Psoas muscle (tissue), 8 donors: ENCODE measurements around the gene SLC39A11. TPM values are rescaled to one million over a fixed set of nuclear protein-coding genes. Genes with fewer than 3 reads are reported as not detected.

Experiments
- ATAC-seq, 4 donors: fragments of 200-7000 bp; cut with Tn5 transposase; one replicate each; pipeline ENCODE4 v1.9.1; 2020; ENCODE audit warnings: moderate library complexity in 3 of 4, mild to moderate bottlenecking in 2 of 4
- DNase-seq, 2 donors: peaks; one replicate each; pipeline ENCODE4 v3.0.0-alpha.2; 2020
- H3K27ac ChIP-seq: fragments of 200-600 bp; one replicate; pipeline ENCODE4 v1.8.0; 2022
- H3K27me3 ChIP-seq, 3 donors: fragments of 200-600 bp in 1 of 3; one replicate each; pipeline versions ENCODE4 v1.6.1 to v1.8.0; 2013 to 2022; ENCODE audit warnings: low read length in 2 of 3, mild to moderate bottlenecking in 2 of 3, moderate library complexity in 1 of 3; ENCODE audit not compliant: insufficient read depth in 3 of 3
- H3K36me3 ChIP-seq, 2 donors: fragments of 200-600 bp in 1 of 2; one replicate each; pipeline versions ENCODE4 v1.6.1 to v1.8.0; 2013 to 2022; ENCODE audit warnings: low read depth in 1 of 2, mild to moderate bottlenecking in 1 of 2, moderate library complexity in 1 of 2; ENCODE audit not compliant: insufficient read depth in 1 of 2
- H3K4me1 ChIP-seq: fragments of 200-600 bp; one replicate; pipeline ENCODE4 v1.8.0; 2022
- H3K4me3 ChIP-seq: fragments of 200-600 bp; one replicate; pipeline ENCODE4 v1.8.0; 2022; ENCODE audit warnings: mild to moderate bottlenecking
- H3K9me3 ChIP-seq: fragments of 200-600 bp; one replicate; pipeline ENCODE4 v1.8.0; 2022
- CTCF ChIP-seq: fragments of 200-600 bp; IDR thresholded peaks from one replicate; pipeline ENCODE4 v1.8.0; 2022; ENCODE audit warnings: antibody characterized with exemption
- WGBS, 3 donors: extraction: QIAGEN DNeasy Blood & Tissue Kit; methylation state at CpG; one replicate each; pipeline versions ENCODE4 v1.1.6 to v1.1.7; 2013; 5-methylcytosine and 5-hydroxymethylcytosine counted together
- intact Hi-C, 2 donors: fragments of 100-400 bp; cut with DNase I; formaldehyde crosslinking; loops; one replicate each; pipeline versions ENCODE4 v1.11.0 to v1.14.2; 2022
- polyA plus RNA-seq, 3 donors: library from polyadenylated mRNA; stranded (reverse); fragments of 200-250 nt; gene quantifications; one replicate each; pipeline ENCODE4 v1.2.3, GENCODE V29; 2013
- total RNA-seq, 4 donors: library from RNA; stranded (reverse); fragmentation: NEBNext Ultra II Directional in 2 of 4; extraction: Animal tissue kit (Norgen Biotek cat#: 25700) in 2 of 4; gene quantifications; one replicate each; pipeline versions ENCODE4 v1.2.1 to v1.2.4, GENCODE V29; 2021 to 2023
- donor health status: healthy with polysubstance abuse.
- donor health status: DM: no; HTN: no; CAD: no; lungs with moderate emphysema.
- donor health status: Bipolar disorder and iron deficiency.
- donor health status: healthy.
- donor health status: DM: yes; HTN: yes; CAD: no.
- donor health status: DM: no; HTN: no; CAD: no.
- donor health status: DM: no; HTN: no; CAD: no.
- donor health status: DM: yes; HTN: yes; CAD: no.

The SLC39A11 gene
- total and polyA plus RNA-seq, 7 donors = 1.6 to 9.7 (median 7.9) TPM

DNA sequence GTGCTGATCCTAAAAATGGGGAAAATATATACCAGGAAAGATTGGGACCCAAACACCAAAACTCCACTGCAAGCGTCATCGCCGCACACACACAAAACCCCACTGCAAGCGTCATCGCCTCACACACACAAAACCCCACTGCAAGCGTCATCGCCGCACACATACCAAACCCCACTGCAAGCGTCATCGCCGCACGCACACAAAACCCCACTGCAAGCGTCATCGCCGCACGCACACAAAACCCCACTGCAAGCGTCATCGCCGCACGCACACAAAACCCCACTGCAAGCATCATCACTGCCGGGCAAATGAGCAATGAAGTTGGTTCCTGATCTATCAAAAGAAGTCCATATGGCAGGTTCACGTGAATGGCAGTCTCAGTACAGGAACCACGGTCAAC, 144.4 kb downstream of the SLC39A11 start:
- ATAC-seq = no peak
- Histone ChIP-seq H3K9me3 (no peaks in the 10 kb centered on the region), H3K27ac (no peak overlapping the region), H3K4me1 (no peaks in the 10 kb centered on the region), H3K4me3 (no peak overlapping the region), H3K27me3 (no peaks in the 10 kb centered on the region), H3K36me3 (peaks cover 0 to 5% of the 10 kb centered on the region in 2 donors)
- 97% methylated on average over 23 of the region's 23 CpGs for WGBS, 3 donors
- intact Hi-C loops = no loop called here
- TF ChIP-seq CTCF = no peak
- no peak for DNase-seq

GRCh38 chr17:72947475-72947874, 145.0 kb downstream of the SLC39A11 start:
- ATAC-seq (no peak), DNase-seq (no peak)
- TF ChIP-seq CTCF = no peak
- Histone ChIP-seq H3K4me3 (no peak overlapping the region), H3K4me1 (no peaks in the 10 kb centered on the region), H3K36me3 (peaks cover 0 to 5% of the 10 kb centered on the region in 2 donors), H3K27ac (no peak overlapping the region), H3K27me3 (no peaks in the 10 kb centered on the region), H3K9me3 (no peaks in the 10 kb centered on the region)
- intact Hi-C loops = no loop called here
- 91 to 95% (median 94%) methylated on average over 10 of the region's 10 CpGs for WGBS, 3 donors

DNA sequence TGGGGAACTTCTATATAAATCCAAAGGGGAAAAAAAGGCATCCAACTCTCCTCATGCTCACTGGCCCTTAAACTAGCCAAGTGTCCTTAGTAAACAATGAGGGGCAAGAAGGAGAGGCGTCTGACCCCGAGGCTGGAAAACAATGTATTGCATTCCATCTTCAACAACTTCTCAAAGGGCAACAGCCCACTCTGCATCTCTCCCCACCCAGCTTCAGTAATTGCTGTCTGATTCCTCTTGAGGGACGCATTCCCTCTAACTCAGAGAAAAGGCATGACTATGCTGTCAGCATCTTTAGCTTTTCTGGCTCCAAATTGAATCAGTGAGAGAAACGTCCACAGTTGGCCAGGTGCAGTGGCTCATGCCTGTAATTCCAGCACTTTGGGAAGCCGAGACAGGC, 145.8 kb downstream of the SLC39A11 start:
- Histone ChIP-seq H3K36me3 (peaks cover 0 to 5% of the 10 kb centered on the region in 2 donors), H3K27me3 (no peaks in the 10 kb centered on the region), H3K9me3 (no peaks in the 10 kb centered on the region), H3K27ac (no peak overlapping the region), H3K4me3 (no peak overlapping the region), H3K4me1 (no peaks in the 10 kb centered on the region)
- TF ChIP-seq CTCF = no peak
- intact Hi-C loops = no loop called here
- DNase-seq = no peak
- 71 to 75% (median 75%) methylated on average over 5 of the region's 5 CpGs for WGBS, 3 donors
- ATAC-seq = no peak

DNA sequence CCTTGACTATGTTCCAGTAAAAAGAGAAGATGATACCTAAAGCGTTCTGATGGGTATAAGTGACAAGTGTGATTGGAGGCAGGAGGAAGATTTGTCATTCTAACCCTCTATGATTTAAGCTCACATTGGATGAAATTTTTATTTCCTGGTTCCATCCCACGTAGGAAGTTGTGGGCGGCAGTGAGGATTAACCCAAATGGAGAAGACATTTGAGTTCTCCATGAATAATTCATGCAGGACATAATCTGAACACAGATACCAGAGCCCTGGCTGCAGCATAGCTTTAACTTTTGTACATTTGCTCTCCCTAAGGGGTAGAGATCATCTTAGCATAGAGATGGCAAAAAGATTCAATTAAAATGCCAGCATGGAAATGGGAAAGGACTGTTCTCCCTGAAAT, 146.3 kb downstream of the SLC39A11 start:
- no peaks in the 10 kb centered on the region for H3K27me3 ChIP-seq
- ATAC-seq (no peak), DNase-seq (no peak)
- H3K36me3 ChIP-seq = peaks cover 0 to 5% of the 10 kb centered on the region in 2 donors
- H3K4me1 ChIP-seq = no peaks in the 10 kb centered on the region
- intact Hi-C loops = no loop called here
- no peaks in the 10 kb centered on the region for H3K9me3 ChIP-seq
- H3K4me3 ChIP-seq = no peak overlapping the region
- 84 to 89% (median 88%) methylated on average over 3 of the region's 3 CpGs for WGBS, 3 donors
- no peak overlapping the region for H3K27ac ChIP-seq
- TF ChIP-seq CTCF = no peak

- ATAC-seq (no peak), DNase-seq (no peak)
- no peak for TF ChIP-seq CTCF
- Histone ChIP-seq H3K4me1 (no peaks in the 10 kb centered on the region), H3K36me3 (peaks cover 0 to 5% of the 10 kb centered on the region in 2 donors), H3K4me3 (no peak overlapping the region), H3K9me3 (no peaks in the 10 kb centered on the region), H3K27me3 (no peaks in the 10 kb centered on the region), H3K27ac (no peak overlapping the region)
- 92 to 95% (median 94%) methylated on average over 6 of the region's 6 CpGs for WGBS, 3 donors
- intact Hi-C loops = no loop called here
Measured at GRCh38 chr17:72945473-72945872, 147.0 kb downstream of the SLC39A11 start.
